Dendritic cell treated with granulocyte-macrophage colony-stimulating factor and Interleukin-4, amounts not matched to agents 40 ng/mL and 50 ng/mL, for 4 days (primary cell): Measurements from ENCODE around the gene SPATA25.

ENCODE experiments used
- H3K27ac Mint-ChIP-seq: one replicate; pipeline ENCODE4 v1.8.0; 2022; ENCODE audit warnings: mild to moderate bottlenecking, mixed read lengths
- H3K27me3 Mint-ChIP-seq: one replicate; pipeline ENCODE4 v1.8.0; 2022; ENCODE audit warnings: mild to moderate bottlenecking, mixed read lengths
- H3K36me3 Mint-ChIP-seq: one replicate; pipeline ENCODE4 v1.8.0; 2022; ENCODE audit warnings: low read depth, mixed read lengths
- H3K4me1 Mint-ChIP-seq: one replicate; pipeline ENCODE4 v1.8.0; 2022; ENCODE audit warnings: low read depth, mixed read lengths
- H3K4me3 Mint-ChIP-seq: one replicate; pipeline ENCODE4 v1.8.0; 2022; ENCODE audit warnings: mild to moderate bottlenecking, moderate library complexity, mixed read lengths
- H3K9me3 Mint-ChIP-seq: one replicate; pipeline ENCODE4 v1.8.0; 2022; ENCODE audit warnings: mixed read lengths
- intact Hi-C: fragments of 100-400 bp; cut with micrococcal nuclease; formaldehyde crosslinking; loops from one replicate; pipeline ENCODE4 v1.15.0; 2022

The SPATA25 gene

GRCh38 chr20:45857114-45857881, 30.1 kb downstream of the SPATA25 start, which contains the start of the genes ACOT8 and ZSWIM3:
TSS of gene ACOT8 (minus strand) at chr20:45857392. CDS start at chr20:45857315, 77 bp downstream.
TSS of gene ZSWIM3 (plus strand) at chr20:45857614. CDS start at chr20:45857826, 212 bp downstream.
- H3K27me3 Mint-ChIP-seq: no peaks in the 10 kb centered on the region
- no peaks in the 10 kb centered on the region for H3K9me3 Mint-ChIP-seq
- intact Hi-C loops: loop anchor here (1.0 to 2.0 kb wide), 2 partner anchors 44 to 78 kb away; partner anchors contain the start of gene UBE2C
- H3K27ac Mint-ChIP-seq: peak within 1 kb of the TSS; percentile 96
- peak within 1 kb of the TSS; percentile 91 for H3K4me3 Mint-ChIP-seq
- peaks cover 44% of the 10 kb centered on the region for H3K36me3 Mint-ChIP-seq
- peaks cover 59% of the 10 kb centered on the region for H3K4me1 Mint-ChIP-seq

- Mint-ChIP-seq H3K36me3 (peaks cover 82% of the 10 kb centered on the region), H3K9me3 (no peaks in the 10 kb centered on the region), H3K4me1 (peaks cover 33% of the 10 kb centered on the region), H3K27me3 (no peaks in the 10 kb centered on the region), H3K27ac (no peak overlapping the region), H3K4me3 (no peak overlapping the region)
- intact Hi-C loops: no loop called here
These were observed 33.9 kb downstream of the SPATA25 start for GRCh38 chr20:45853484-45853883.

- Mint-ChIP-seq H3K27me3 (no peaks in the 10 kb centered on the region), H3K27ac (no peak overlapping the region), H3K9me3 (no peaks in the 10 kb centered on the region), H3K4me1 (peaks cover 23% of the 10 kb centered on the region), H3K36me3 (peaks cover 89% of the 10 kb centered on the region), H3K4me3 (no peak overlapping the region)
- intact Hi-C loops: no loop called here
These were observed 35.1 kb downstream of the SPATA25 start for GRCh38 chr20:45852326-45852725.

GRCh38 chr20:45851501-45851900, 35.9 kb downstream of the SPATA25 start:
- Mint-ChIP-seq H3K27ac (no peak overlapping the region), H3K4me3 (no peak overlapping the region), H3K36me3 (peaks cover 89% of the 10 kb centered on the region), H3K9me3 (no peaks in the 10 kb centered on the region), H3K4me1 (peaks cover 20% of the 10 kb centered on the region), H3K27me3 (no peaks in the 10 kb centered on the region)
- intact Hi-C loops: no loop called here

GRCh38 chr20:45850926-45851325, 36.5 kb downstream of the SPATA25 start:
- Mint-ChIP-seq H3K9me3 (no peaks in the 10 kb centered on the region), H3K36me3 (peaks cover 94% of the 10 kb centered on the region), H3K4me3 (no peak overlapping the region), H3K4me1 (peaks cover 14% of the 10 kb centered on the region), H3K27ac (no peak overlapping the region), H3K27me3 (no peaks in the 10 kb centered on the region)
- intact Hi-C loops: no loop called here

GRCh38 chr20:45850238-45850637, 37.2 kb downstream of the SPATA25 start:
- no peak overlapping the region for H3K27ac Mint-ChIP-seq
- no peak overlapping the region for H3K4me3 Mint-ChIP-seq

GRCh38 chr20:45848969-45849582, 38.3 kb downstream of the SPATA25 start:
- H3K4me1 Mint-ChIP-seq: no peaks in the 10 kb centered on the region
- H3K36me3 Mint-ChIP-seq: peaks cover 99% of the 10 kb centered on the region
- no peaks in the 10 kb centered on the region for H3K9me3 Mint-ChIP-seq
- no peak overlapping the region for H3K27ac Mint-ChIP-seq
- no peaks in the 10 kb centered on the region for H3K27me3 Mint-ChIP-seq
- intact Hi-C loops: no loop called here
- no peak overlapping the region for H3K4me3 Mint-ChIP-seq

More at GRCh38 chr20:45850238-45850637, 37.2 kb downstream of the SPATA25 start:
- Mint-ChIP-seq H3K9me3 (no peaks in the 10 kb centered on the region), H3K36me3 (peaks cover 99% of the 10 kb centered on the region), H3K27me3 (no peaks in the 10 kb centered on the region), H3K4me1 (peaks cover 10% of the 10 kb centered on the region)
- intact Hi-C loops: no loop called here

- Mint-ChIP-seq H3K4me1 (peaks cover 2% of the 10 kb centered on the region), H3K27me3 (no peaks in the 10 kb centered on the region), H3K36me3 (peaks cover 99% of the 10 kb centered on the region), H3K9me3 (no peaks in the 10 kb centered on the region), H3K4me3 (no peak overlapping the region), H3K27ac (no peak overlapping the region)
- intact Hi-C loops: no loop called here
These were observed 39.0 kb downstream of the SPATA25 start for GRCh38 chr20:45848421-45848820.

GRCh38 chr20:45845452-45845851, 42.0 kb downstream of the SPATA25 start:
- H3K9me3 Mint-ChIP-seq: no peaks in the 10 kb centered on the region
- intact Hi-C loops: no loop called here
- H3K36me3 Mint-ChIP-seq: peaks cover 93% of the 10 kb centered on the region
- peaks cover 28% of the 10 kb centered on the region for H3K4me1 Mint-ChIP-seq
- no peaks in the 10 kb centered on the region for H3K27me3 Mint-ChIP-seq
- H3K27ac Mint-ChIP-seq: no peak overlapping the region
- no peak overlapping the region for H3K4me3 Mint-ChIP-seq

GRCh38 chr20:45843506-45843905, 43.9 kb downstream of the SPATA25 start:
- no peaks in the 10 kb centered on the region for H3K27me3 Mint-ChIP-seq
- no peak overlapping the region for H3K27ac Mint-ChIP-seq
- peaks cover 28% of the 10 kb centered on the region for H3K4me1 Mint-ChIP-seq
- H3K36me3 Mint-ChIP-seq: peaks cover 85% of the 10 kb centered on the region
- no peaks in the 10 kb centered on the region for H3K9me3 Mint-ChIP-seq
- intact Hi-C loops: no loop called here
- no peak overlapping the region for H3K4me3 Mint-ChIP-seq

GRCh38 chr20:45842169-45842812, 45.1 kb downstream of the SPATA25 start:
- Mint-ChIP-seq H3K9me3 (no peaks in the 10 kb centered on the region), H3K36me3 (peaks cover 74% of the 10 kb centered on the region), H3K27me3 (no peaks in the 10 kb centered on the region), H3K4me3 (no peak overlapping the region), H3K27ac (no peak overlapping the region), H3K4me1 (peaks cover 28% of the 10 kb centered on the region)
- intact Hi-C loops: no loop called here

GRCh38 chr20:45841407-45842129, 45.9 kb downstream of the SPATA25 start:
- H3K9me3 Mint-ChIP-seq: no peaks in the 10 kb centered on the region
- intact Hi-C loops: no loop called here
- peak overlapping the region; percentile 40 for H3K27ac Mint-ChIP-seq
- H3K36me3 Mint-ChIP-seq: peaks cover 67% of the 10 kb centered on the region
- H3K4me1 Mint-ChIP-seq: peaks cover 32% of the 10 kb centered on the region
- no peak overlapping the region for H3K4me3 Mint-ChIP-seq
- no peaks in the 10 kb centered on the region for H3K27me3 Mint-ChIP-seq

- intact Hi-C loops: no loop called here
- H3K36me3 Mint-ChIP-seq: peaks cover 59% of the 10 kb centered on the region
- no peaks in the 10 kb centered on the region for H3K9me3 Mint-ChIP-seq
- no peak overlapping the region for H3K4me3 Mint-ChIP-seq
- peak overlapping the region; percentile 40 for H3K27ac Mint-ChIP-seq
- no peaks in the 10 kb centered on the region for H3K27me3 Mint-ChIP-seq
- peaks cover 39% of the 10 kb centered on the region for H3K4me1 Mint-ChIP-seq
These were observed 46.7 kb downstream of the SPATA25 start for GRCh38 chr20:45840700-45841198.
